Astrocyte of the cerebellum (primary cell): ENCODE data around the gene LINGO4.

Source experiments
- DNase-seq: peaks from one replicate; pipeline ENCODE4 v3.0.0-alpha.2; 2011; ENCODE audit warnings: low read depth
- H3K4me3 ChIP-seq: 2 replicates; pipeline ENCODE4 v1.5.1; 2011; ENCODE audit warnings: mild to moderate bottlenecking, low read depth, low read length, moderate library complexity
- in situ Hi-C: cut with HindIII; loops from 2 replicates; pipeline ENCODE4 v1.10.0; 2017; ENCODE audit warnings: low sequenced_read_pairs
- TF ChIP-seq, protein P1 (sequence below): IDR thresholded peaks from 2 replicates; pipeline ENCODE4 v1.5.1; 2012; ENCODE audit warnings: low read length, low read depth, moderate library complexity, mild to moderate bottlenecking; ENCODE audit errors: missing control alignments

Gene LINGO4

DNA sequence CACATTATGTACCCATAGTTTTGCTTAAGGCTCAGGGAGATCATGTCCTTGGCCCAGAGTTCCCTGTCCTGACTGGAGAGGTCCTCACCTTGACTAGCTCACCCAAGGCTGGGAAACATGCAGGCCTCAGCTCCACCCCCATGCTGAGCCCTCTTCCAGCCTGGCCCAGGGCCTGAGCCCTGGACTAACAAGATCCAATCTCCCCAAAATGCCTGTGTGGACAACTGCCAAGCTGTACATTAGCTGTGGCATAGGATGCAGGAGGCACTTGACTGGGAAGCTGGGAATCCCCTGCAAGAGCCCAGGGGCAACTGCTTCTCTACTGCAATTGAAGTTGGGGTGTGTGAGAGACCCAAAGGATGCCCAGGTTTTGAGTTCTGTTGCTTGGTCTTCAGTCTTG lies 2.1 kb downstream of the LINGO4 start:
- in situ Hi-C loops, result no loop called here
- H3K4me3 ChIP-seq, result no peak overlapping the region
- TF ChIP-seq, protein P1, sequence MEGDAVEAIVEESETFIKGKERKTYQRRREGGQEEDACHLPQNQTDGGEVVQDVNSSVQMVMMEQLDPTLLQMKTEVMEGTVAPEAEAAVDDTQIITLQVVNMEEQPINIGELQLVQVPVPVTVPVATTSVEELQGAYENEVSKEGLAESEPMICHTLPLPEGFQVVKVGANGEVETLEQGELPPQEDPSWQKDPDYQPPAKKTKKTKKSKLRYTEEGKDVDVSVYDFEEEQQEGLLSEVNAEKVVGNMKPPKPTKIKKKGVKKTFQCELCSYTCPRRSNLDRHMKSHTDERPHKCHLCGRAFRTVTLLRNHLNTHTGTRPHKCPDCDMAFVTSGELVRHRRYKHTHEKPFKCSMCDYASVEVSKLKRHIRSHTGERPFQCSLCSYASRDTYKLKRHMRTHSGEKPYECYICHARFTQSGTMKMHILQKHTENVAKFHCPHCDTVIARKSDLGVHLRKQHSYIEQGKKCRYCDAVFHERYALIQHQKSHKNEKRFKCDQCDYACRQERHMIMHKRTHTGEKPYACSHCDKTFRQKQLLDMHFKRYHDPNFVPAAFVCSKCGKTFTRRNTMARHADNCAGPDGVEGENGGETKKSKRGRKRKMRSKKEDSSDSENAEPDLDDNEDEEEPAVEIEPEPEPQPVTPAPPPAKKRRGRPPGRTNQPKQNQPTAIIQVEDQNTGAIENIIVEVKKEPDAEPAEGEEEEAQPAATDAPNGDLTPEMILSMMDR, result no peak
- DNase-seq, result no peak

DNA sequence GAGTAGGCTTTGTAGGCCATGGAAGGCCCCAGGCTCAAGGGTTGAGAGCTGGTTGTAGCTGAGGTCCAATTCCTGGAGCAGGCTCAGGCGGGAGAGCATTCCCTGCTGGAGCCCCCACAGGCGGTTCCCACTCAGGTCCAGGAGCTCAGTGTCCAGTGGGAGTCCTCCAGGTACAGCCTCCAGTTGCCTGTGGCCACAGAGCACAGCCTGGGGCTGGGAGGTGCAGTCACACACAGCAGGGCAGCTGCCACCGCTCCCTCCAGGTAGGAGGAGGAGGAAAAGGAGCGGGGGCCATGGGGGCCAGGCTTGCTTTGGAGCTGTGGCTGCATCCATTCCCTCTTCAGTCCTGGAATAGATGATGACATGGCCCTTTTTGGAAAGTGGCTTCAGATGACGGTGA lies 2.8 kb downstream of the LINGO4 start:
- DNase-seq, result no peak
- TF ChIP-seq, protein P1, result no peak
- in situ Hi-C loops, result no loop called here
- no peak overlapping the region for H3K4me3 ChIP-seq

DNA sequence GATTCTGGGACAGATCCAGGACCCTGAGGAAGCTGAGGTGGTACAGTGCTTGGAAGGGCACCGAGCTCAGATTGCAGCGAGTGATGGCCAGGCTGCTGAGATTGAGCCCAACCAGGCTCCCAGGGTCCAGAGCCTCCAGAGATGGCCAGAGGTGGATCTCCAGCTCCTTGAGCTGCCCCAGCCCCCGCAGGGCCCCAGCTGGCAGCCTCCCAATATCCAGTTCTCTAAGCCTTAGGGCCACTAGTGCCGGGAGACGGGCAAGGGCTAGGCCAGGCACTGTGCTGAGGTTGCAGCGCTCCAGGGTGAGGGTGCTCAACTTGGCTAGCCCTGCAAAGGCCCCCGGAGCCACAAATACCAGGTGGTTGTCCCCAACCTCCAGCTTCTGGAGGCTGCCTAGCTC lies 3.4 kb downstream of the LINGO4 start:
- DNase-seq, result no peak
- no peak overlapping the region for H3K4me3 ChIP-seq
- TF ChIP-seq, protein P1, result no peak
- in situ Hi-C loops, result no loop called here

DNA sequence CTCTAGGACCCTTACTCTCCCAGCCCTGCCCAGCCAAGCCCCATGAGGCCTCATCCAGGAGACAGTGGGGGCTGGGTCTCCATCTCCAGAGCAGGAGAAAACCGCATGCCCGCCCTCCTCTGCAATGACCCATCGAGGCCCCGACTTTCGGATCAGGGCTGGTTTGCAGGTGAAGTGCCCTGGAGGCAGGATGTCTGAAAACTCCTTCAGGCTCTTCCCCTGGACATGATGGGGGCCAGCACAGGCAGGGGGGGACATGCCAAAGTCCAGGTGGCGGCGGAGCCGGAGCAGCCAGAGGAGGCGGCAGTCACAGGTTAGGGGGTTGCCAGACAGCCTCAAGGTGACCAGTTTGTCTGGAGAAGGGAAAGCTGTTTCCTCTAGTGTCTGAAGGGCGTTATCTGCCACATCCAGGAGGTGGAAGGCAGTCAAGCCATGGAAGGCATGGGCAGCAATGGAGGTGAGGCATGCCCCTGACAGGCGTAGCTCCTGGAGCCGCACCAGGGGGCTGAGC lies 3.9 kb downstream of the LINGO4 start:
- TF ChIP-seq, protein P1, result no peak
- no peak overlapping the region for H3K4me3 ChIP-seq
- no peak for DNase-seq
- in situ Hi-C loops, result no loop called here

DNA sequence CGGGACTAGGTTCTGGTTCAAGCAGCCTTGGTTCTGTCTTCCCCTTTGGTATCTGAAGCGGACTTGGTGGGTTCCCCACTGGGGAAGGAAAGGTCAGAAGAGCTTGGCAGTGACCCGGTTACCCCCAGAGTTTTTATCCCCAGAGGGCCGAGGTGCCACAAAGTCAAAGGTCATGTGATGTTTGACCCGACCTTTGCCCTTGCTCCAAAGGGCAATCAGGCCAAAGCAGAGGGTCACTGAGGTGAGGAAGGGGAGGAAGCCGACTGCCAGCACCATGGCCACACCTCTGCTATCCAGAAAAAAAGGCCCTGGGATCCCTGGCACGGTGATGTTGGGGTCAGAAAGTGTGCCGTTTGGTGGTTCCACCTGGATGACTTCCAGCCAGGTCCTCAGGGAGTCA lies 4.4 kb downstream of the LINGO4 start:
- no peak overlapping the region for H3K4me3 ChIP-seq
- in situ Hi-C loops, result no loop called here
- DNase-seq, result no peak
- TF ChIP-seq, protein P1, result no peak

DNA sequence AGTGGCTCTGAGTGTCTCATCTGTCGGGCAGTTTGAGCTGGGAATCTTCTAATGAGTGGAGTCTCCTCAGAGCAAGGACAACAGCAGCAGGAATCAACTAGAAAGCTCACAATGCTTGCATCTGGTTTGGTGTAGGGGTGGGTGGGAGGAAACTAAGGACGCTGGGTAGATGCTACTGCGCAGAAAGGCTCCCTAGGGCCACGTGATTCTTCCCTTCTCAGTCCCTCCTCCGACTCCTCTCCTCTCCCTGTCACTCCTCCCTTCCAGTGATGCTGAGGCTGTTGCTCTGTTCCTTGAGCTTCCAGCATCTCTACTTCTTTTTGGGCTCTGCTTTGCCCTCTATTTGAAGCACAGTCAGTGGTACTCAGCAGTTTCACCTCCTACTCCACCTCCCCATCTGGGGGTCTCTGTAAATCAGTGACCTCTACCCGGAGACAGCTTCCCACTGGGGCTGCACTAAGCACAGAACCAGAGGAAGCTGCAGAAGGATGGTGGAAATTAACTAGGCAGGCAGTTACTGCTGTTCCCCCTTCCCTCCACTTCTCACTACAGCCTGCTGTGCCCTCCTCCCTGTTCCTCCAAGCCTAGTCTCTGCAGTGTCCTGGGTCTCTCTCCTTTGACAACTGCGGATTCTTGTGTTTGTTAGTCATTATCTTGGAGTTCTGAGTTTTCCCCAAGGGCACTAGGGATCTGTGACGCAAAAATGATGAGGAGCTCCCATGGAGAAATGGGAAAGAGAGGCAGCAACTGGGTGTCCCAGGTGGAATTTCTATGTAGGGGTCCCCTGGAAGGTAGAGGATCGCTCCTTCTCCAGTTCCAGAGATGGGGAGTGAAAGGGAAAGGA lies 5.8 kb downstream of the LINGO4 start:
- no peak for DNase-seq
- TF ChIP-seq, protein P1, result no peak
- H3K4me3 ChIP-seq, result no peak overlapping the region
- in situ Hi-C loops, result no loop called here
